NCI-H2227 (cell line): Measurements from ENCODE around the gene FLRT1.

Experiments used
- DNase-seq: peaks from one replicate; lab custom pipeline; 2025; ENCODE audit not compliant: unreplicated experiment; lab: John Stamatoyannopoulos, UW

FLRT1 gene, protein sequence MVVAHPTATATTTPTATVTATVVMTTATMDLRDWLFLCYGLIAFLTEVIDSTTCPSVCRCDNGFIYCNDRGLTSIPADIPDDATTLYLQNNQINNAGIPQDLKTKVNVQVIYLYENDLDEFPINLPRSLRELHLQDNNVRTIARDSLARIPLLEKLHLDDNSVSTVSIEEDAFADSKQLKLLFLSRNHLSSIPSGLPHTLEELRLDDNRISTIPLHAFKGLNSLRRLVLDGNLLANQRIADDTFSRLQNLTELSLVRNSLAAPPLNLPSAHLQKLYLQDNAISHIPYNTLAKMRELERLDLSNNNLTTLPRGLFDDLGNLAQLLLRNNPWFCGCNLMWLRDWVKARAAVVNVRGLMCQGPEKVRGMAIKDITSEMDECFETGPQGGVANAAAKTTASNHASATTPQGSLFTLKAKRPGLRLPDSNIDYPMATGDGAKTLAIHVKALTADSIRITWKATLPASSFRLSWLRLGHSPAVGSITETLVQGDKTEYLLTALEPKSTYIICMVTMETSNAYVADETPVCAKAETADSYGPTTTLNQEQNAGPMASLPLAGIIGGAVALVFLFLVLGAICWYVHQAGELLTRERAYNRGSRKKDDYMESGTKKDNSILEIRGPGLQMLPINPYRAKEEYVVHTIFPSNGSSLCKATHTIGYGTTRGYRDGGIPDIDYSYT

DNA sequence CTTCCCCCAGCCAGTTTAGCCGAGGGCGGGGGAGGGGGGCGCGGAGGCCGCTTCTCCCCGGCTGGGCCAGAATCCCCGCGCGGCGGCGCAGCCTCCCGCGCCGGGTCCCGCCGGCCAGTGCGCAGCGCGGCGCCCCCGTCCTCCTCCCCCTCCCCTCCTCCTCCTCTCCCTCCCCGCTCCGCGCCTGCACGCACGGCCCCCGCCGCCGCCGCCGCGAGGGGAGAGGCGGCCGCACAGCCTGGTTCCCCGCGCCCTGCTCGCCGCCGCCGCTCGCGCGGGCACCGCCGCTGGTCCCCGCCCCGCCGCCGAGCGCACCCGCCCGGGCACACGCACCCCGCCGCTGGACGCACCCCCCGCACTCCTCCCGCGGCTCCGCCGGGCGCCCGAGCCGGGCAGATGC is at the start of gene FLRT1:
Gene FLRT1, plus strand, starts transcription at position 356 of the 400 bp plus-strand sequence. CDS start 80,337 bp downstream, outside the sequence.
- peak; percentile 60 for DNase-seq

DNA sequence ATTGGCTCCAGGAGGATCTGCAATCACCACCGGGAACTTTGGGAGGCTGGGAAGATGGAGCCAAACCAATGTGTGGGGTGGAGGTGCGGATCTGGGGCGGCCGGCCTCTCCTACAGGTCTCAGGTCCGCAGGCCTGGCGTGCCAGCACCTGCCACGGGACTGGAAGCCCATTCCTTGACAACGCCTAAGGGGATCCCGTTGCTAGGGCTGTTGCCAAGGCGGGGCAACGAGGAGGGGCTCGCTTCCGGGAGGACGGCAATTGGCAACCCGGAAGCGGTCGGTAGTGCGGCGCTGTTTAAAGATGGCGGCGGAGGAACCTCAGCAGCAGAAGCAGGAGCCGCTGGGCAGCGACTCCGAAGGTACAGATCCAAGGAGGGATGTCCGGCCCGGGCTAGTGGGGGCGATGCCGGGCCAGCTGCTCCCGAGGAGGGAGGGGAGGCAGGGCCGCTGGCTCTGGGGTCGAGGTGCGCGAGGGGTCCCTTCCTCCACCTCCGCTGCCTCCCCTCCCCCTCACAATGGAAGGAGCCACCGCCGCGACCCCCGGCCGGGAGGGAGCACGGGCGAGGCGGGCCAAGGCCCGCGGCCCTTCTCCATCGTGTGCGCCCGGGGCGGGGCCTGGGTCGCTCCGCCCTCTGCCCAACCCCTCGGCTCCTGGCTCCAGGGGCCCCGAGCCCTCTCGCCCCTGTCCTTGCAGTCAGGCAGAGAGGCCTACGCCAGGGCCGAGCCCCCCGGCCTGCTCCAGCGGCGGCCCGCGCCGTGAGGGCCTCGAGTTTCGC is 49.4 kb upstream of the FLRT1 start, which contains the start of gene OTUB1:
Gene OTUB1, plus strand, starts transcription at position 283 of the 776 bp plus-strand sequence. Its CDS starts 19 bp downstream, at position 302.
- DNase-seq = peak; percentile 97

DNA sequence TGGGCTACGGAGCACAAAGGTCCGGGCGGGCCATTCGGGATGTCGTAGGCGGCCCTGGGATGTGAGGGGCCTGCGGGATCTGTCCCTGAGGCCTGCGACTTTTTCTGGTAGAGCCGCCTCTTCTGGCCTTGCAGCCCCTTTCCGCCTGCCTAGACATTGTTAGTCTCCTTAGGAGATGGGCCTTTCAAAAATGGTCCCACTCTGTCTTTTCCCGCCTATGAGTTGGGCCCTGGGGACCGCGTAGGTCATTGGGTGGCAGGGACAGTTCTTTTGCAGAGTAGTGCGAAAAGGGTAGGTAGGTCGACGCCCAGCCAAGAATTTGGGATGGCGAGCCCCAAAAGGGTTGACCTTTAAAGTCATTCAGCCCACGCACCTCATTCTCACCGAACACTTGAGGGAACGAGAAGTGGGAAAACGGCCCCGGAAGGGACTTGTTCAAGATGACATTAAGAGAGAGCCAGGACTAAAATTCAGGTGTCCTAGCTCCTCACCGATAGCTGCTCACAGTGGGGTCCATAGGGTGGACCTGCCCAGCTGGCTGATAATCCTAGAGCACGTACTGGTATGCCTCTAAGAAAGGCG is 48.7 kb upstream of the FLRT1 start:
- no peak for DNase-seq

DNA sequence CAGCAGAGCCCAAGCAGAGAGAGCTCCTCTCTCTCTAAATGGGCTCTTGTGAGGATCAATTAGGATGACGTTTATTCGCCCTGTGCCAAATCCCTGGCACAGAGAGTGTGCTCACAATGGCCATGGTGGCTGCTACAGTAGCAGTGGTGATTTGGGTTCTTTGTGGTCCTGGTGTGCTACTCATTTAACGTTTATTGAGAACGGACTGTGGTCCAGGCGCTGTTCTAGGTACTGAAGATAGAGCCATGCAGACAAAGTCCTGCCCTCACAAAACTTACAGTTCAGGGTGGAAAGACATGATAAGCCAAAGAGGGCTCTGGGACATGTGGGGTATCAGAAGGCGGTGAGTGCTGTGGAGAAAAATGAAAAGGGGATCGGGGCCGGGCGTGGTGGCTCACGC is 44.2 kb upstream of the FLRT1 start:
- no peak for DNase-seq

DNA sequence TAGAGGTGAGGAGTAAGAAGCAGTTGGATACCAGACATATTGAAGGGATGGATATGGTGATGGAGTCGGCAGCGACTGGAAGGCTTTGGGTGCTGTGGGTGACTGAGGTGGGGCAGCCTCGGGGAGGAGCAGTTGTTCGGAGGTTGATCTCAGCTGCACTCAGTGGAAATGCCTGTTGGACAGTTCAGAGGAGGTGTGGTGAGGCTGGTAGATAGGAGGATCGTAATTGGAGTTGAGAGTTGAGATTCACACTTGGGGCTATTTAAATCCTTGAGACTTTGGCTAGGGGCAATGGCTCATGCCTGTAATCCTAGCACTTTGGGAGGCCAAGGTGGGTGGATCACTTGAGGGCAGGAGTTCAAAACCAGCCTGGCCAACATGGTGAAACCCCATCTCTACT is 42.6 kb upstream of the FLRT1 start:
- DNase-seq = no peak

DNA sequence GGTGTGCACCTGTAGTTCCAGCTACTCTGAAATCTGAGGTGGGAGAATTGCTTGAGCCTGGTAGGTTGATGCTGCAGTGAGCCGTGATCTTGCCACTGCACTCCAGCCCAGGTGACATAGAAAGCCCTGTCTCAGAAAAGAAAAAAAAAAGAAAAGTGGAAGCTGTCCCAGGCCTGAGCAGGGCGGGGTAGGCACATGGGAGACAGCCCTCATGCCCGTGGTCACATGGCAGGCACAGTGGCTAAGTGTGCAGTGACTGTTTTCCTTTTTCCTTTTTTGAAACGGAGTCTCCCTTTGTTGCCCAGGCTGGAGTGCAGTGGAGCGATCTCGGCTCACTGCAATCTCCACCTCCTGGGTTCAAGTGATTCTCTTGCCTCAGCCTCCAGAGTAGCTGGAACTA is 41.7 kb upstream of the FLRT1 start:
- DNase-seq = no peak

DNA sequence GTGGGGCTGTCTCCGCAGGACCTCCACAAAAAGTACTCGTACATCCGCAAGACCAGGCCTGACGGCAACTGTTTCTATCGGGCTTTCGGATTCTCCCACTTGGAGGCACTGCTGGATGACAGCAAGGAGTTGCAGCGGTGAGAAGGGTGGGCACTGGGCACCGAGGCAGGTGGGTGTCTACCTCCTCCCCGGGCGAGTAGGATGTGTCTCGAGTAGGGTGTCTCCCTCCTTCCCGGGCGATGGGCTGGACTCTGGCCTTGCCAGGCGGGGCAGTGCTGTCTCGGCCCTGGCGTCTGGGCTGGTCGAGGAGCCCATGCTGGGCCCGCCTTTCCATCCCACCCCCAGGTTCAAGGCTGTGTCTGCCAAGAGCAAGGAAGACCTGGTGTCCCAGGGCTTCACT is 39.2 kb upstream of the FLRT1 start:
- DNase-seq = no peak

DNA sequence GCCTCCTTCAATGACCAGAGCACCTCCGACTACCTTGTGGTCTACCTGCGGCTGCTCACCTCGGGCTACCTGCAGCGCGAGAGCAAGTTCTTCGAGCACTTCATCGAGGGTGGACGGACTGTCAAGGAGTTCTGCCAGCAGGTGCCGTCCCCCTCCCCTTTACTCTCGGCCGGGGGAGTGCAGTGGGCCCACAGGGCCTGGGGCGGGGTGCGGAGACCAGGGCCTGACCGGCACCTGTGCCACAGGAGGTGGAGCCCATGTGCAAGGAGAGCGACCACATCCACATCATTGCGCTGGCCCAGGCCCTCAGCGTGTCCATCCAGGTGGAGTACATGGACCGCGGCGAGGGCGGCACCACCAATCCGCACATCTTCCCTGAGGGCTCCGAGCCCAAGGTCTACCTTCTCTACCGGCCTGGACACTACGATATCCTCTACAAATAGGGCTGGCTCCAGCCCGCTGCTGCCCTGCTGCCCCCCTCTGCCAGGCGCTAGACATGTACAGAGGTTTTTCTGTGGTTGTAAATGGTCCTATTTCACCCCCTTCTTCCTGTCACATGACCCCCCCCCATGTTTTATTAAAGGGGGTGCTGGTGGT is 38.5 kb upstream of the FLRT1 start:
- no peak for DNase-seq

DNA sequence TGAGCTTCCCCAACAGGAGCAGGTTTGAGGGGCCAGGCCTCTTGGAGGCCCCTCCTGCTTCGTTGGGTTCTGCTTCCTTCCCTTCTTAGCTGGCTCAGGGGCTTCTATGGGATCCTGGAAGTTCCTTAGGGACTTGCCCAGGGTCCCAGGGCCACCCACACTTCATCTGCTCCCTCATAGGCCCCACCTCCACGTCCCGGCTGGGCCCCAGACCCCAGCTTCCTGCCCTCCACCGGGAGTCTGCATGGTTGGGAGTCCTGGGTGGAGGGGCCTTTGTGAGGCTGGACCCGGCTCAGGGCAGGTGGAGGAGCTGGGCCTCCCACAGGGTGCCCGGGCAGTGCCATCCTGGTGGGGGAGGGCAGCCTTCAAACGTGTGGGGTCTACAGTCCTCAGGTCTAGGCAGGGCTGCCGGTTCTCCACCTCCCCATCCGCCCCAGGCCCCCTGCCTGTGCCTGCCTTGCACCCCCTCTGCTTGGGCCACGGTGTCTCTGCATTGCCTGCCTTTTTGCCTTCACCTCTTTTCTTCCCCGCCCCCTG is 37.9 kb upstream of the FLRT1 start:
- DNase-seq = no peak

DNA sequence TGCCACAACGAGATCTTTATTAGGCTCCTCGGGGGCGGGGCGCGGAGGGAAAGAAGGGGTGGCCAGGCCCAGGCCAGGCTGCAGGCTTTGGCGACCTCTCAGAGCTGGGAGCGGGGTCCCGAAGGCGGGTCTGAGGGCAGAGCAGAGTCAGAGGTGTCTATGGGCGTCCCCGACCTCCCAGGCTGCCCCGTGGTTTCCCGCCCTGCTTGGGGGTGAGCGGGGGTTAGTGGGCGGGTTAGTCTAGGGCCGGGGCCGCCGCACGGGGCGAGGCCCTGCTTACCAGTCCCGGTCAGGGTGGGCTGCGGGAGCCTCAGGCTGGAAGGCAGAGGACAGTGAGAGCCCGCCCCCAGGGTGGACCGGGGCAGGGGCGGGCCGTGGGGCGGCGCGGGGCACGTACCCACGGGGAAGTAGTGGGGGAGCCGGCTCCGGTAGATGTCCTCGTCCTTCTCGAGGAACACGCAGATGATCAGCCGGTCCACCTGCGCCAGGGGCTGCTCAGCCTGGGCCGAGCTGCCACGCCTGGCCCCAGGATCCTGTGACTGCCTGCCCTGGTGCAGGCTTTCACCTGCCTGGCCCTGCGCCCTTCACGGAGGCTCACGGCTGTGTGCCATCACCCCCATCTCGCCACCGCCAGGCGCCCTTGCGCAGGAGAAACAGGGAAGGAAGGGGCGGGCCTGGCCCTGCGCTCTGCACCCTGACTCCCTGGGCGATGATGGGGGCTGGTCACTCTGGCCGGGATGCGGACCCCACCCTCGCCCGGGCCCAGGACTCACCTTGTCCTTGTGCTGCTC is 37.0 kb upstream of the FLRT1 start:
- no peak for DNase-seq

DNA sequence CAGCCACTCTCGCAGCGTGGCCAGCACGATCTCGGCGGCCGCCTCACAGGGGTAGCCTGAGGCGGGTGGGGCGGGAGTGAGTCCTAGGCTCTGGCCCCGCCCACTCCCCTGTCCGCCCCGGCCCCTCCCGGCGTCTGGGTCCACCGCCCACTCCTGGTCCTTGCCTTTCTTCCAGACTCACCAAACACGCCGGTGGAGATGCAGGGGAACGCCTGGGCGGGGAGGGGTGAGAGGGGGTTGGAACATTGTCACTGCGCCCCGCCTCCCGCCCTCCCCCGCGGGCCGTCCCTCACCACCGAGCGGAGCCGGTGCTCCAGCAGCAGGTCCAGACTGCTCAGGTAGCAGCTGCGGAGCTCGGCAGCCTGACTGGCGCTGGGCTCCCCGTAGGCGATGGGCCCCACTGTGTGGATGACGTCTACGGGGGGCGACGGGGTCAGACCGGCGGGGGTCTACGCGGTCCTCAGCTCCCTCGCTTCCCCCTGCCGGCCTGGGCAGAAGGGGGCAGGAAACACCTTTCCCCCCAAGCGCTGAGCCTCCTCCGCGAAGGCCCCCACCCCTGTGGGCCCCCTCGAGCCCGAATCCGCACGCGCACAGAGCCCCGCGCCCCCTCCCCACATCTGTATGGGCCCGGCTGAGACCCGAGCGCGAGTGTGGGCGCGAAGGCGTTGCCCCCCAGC is 36.2 kb upstream of the FLRT1 start:
- DNase-seq = no peak

DNA sequence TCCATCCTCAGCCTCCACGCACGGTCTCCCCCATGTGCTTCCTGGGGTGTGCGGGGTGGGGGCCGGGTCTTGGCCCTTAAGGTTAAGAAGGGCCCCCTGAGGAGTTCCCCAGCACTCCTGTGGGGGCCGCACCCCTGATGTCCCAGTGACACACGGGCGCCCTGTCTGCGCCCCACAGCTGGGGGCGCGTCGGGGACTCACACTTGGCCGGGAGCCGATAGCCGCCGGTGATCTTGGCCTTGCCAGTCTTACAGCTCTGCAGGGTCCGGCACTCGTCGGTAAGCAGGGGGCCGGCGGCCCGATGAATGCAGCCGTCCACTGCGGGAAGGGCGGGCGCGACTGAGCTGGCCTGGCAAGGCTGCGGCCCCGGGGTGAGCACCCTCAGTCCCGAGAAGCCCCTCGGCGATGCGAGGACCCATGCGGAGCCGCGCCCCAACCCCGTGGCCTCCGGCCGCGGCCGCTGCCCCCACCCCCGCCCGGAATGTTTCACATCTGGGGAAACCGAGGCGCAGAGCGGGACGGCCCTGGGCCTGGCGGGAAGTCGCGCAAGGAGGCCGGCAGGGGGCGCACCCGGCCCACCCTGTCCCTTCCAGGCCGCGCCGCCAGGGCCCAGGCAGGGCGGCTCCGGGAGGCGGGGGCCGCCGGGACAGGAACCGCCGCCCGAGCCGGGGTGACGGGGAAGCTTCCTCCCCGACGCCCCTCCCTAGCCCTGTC is 35.5 kb upstream of the FLRT1 start:
- DNase-seq = no peak

DNA sequence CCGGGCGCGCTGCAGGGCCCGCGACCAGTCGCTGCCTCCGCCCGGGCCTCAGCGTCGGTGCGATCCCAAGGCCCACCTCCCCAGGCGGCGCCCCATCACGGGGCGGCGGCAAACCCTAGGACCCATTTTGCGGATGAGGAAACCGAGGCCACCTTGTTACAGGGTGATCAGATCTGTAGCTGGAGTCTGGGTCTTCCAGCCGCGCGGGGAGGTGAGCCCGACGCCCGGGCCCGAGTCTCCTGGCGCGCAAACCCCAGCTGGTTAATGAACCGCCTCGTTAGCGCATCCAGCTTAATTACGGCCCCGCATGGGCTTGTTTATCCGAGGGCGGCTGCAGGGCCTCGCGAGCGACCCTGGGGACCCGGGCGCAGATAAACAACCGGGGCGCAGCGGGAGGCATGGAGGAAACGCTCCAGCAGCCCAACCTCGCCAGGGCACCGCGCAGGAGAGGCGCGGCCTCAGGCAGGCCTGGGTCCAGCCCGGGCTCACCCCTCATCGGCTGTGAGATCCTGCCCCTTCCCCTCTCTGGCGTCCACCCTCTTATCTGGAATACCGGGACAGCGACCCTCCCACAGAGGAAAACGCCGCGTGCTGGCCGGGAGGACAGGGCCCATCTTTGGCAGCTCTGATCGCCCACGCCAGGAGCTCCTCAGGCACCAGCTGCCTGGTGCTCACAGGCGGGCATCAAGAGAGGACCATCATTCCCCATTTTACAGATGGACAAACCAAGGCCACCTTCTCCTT is 34.8 kb upstream of the FLRT1 start:
- DNase-seq = no peak

DNA sequence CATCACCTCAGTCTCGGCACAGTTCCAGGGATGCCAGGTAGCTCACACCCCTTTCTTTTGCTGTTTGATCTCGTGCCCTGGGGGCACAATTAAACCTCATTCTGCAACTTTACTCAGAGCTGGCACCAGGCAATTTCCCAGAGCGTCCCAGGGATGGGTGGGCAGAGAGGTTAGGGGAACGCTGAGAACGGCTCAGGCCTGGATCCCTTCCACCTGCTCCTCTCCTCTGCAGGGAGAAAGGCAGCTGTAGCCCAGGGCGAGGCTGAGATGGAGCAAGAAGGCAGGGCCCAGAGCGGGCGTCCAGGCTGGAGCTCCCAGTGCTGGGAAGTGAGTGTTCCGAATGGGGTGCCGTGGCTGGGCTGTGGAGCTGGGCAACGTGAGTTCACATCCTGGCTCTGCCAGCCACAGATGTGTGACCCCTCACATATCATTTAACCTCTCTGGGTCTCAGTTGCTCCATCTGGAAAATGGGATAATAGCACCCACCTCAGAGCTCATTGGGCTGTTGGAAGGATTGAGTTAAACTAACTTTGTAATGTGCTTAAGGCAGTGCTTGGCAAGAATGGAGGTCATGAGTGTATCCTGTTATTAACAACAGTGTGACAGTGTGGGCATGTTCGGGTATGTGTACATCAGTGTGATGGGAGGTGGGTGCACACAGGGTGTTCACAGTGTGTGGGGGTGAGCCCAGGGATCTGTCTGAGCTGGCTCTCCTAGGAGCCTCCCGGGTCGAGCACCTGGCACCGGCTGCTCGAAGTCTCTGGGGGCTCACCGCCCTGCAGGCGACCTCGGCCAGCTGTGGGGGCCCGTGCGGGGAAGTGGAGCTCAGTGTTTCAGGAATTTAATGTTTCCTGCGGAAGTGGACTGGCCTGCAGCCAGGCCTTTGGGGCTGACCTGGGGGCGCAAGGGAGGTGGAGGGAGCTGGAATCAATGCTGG is 34.0 kb upstream of the FLRT1 start:
- DNase-seq = no peak

DNA sequence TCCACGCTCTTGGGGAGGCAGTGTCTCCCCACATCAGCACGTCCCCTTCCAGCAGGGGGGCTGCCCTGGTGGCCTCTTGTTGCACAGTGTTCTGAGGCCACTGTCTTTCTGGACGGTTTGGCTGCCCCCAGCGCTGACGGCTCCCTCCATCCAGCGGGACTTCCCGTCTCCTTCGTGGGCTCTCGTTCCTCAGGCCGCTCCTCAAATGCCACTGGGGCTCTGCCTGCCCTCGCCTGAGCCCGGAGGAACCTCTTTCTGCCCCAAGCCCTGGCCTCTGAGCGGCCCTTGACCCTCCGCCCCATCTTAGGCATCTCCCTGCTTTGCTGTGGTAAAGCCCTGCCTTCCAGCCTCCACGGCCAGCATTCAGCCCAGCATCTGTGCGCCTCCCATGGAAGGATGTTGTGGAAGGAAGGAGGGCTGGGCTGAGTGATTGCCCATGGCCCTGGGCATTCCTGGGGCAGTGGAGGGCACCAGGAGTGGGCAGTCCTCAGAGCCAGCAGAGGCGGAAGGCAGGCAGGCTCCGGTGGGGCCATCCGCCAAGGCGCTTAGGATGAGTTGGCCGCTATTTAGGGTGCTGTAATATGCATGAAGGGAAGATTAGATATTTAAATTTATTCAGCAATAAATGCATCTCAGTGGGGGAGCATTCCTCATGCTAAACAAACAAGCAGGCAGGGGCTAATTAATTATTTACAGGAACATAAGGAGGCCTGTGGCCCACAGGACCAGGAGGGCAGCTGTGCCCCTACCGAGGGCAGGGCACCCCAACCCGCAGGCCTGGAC is 31.7 kb upstream of the FLRT1 start:
- DNase-seq = no peak

DNA sequence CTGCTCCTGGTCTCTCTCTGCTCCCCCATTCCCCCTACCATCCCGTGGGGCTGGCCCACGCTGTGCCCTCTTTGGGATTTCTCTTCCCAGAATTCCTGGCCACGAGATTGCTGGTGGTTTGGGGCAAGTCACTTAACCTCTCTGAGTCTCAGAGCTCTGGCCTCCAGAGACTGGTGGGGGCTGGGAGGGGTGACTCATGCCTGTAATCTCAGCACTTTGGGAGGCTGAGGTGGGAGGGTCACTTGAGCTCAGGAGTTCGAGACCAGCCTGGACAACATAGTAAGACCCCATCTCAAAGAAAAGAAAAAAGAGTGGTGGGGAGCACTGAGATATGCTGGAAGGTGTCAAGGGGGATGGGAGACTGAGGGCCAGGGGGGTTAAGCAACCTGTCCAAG is 31.1 kb upstream of the FLRT1 start:
- no peak for DNase-seq
